WTC11 (cell line): Measurements from ENCODE around the gene SLC38A1. TPM values are rescaled to one million over a fixed set of nuclear protein-coding genes. Genes with fewer than 3 reads are reported as not detected.

ENCODE experiments used
- ATAC-seq: fragments of 200-7000 bp; cut with Tn5 transposase; 2 replicates; pipeline ENCODE4 v1.10.0; 2021; ENCODE audit warnings: mild to moderate bottlenecking, moderate library complexity
- CTCF ChIA-PET: fragments of 300-600 bp; sonication (Branson Sonifier 250); formaldehyde crosslinking; loops from one replicate; lab custom pipeline; 2021; ENCODE audit warnings: antibody characterized with exemption; lab: Charles Lee
- POLR2A ChIA-PET: fragments of 350-600 bp; sonication (Branson Sonifier 250); formaldehyde crosslinking; loops from one replicate; lab custom pipeline; 2021; ENCODE audit warnings: antibody characterized with exemption; lab: Charles Lee
- DNase-seq: peaks from one replicate; pipeline ENCODE4 v3.0.0; 2021; ENCODE audit warnings: low spot score
- H3K27ac Mint-ChIP-seq: 2 replicates; pipeline ENCODE4 v1.8.0; 2021; ENCODE audit warnings: mixed read lengths
- H3K27me3 Mint-ChIP-seq: 2 replicates; pipeline ENCODE4 v1.8.0; 2021; ENCODE audit warnings: low read depth, mild to moderate bottlenecking, moderate library complexity, mixed read lengths
- H3K36me3 Mint-ChIP-seq: 2 replicates; pipeline ENCODE4 v1.8.0; 2021; ENCODE audit warnings: mixed read lengths
- H3K4me1 Mint-ChIP-seq: 2 replicates; pipeline ENCODE4 v1.8.0; 2022; ENCODE audit warnings: mixed read lengths
- H3K4me3 Mint-ChIP-seq: 2 replicates; pipeline ENCODE4 v1.8.0; 2021; ENCODE audit warnings: mild to moderate bottlenecking, moderate library complexity, mixed read lengths
- H3K9me3 Mint-ChIP-seq: 2 replicates; pipeline ENCODE4 v1.8.0; 2021; ENCODE audit warnings: mixed read lengths
- CREM ChIP-seq: sonication (generic); formaldehyde crosslinking; IDR thresholded peaks from 2 replicates; pipeline ENCODE4 v1.8.1; 2022; ENCODE audit warnings: mild to moderate bottlenecking, missing genetic modification reagents, moderate library complexity
- CTCF ChIP-seq: fragments of 200-600 bp; IDR thresholded peaks from 2 replicates; pipeline ENCODE4 v1.8.0; 2022; ENCODE audit warnings: antibody characterized with exemption
- ELF4 ChIP-seq: sonication (generic); formaldehyde crosslinking; IDR thresholded peaks from 2 replicates; pipeline ENCODE4 v1.8.1; 2022; ENCODE audit warnings: low read depth, mild to moderate bottlenecking, moderate library complexity, missing genetic modification reagents
- ETV6 ChIP-seq: sonication (generic); formaldehyde crosslinking; IDR thresholded peaks from 2 replicates; pipeline ENCODE4 v1.8.1; 2022; ENCODE audit warnings: mild to moderate bottlenecking, missing genetic modification reagents
- MXD4 ChIP-seq: fragments of 250-450 bp; sonication (Bioruptor Pico); IDR thresholded peaks from 2 replicates; pipeline ENCODE4 v1.8.0; 2021; ENCODE audit warnings: mild to moderate bottlenecking, moderate library complexity, borderline replicate concordance
- MYBL2 ChIP-seq: sonication (generic); formaldehyde crosslinking; IDR thresholded peaks from 2 replicates; pipeline ENCODE4 v1.8.1; 2023; ENCODE audit warnings: mild to moderate bottlenecking, moderate library complexity, missing genetic modification reagents
- NFYB ChIP-seq: sonication (generic); formaldehyde crosslinking; conservative IDR thresholded peaks from 2 replicates; pipeline ENCODE4 v1.8.0; 2022; ENCODE audit warnings: low read depth, missing genetic modification reagents
- NR1H2 ChIP-seq: sonication (generic); formaldehyde crosslinking; IDR thresholded peaks from 2 replicates; pipeline ENCODE4 v1.9.0; 2021; ENCODE audit warnings: mild to moderate bottlenecking, moderate library complexity, missing genetic modification reagents
- NR2C2 ChIP-seq: sonication (generic); formaldehyde crosslinking; IDR thresholded peaks from 2 replicates; pipeline ENCODE4 v1.8.0; 2022; ENCODE audit warnings: mild to moderate bottlenecking, missing genetic modification reagents
- OVOL2 ChIP-seq: fragments of 250-450 bp; sonication (Bioruptor Pico); IDR thresholded peaks from 2 replicates; pipeline ENCODE4 v1.9.0; 2021; ENCODE audit warnings: mild to moderate bottlenecking, borderline replicate concordance
- RORB ChIP-seq: fragments of 250-450 bp; sonication (Bioruptor Pico); IDR thresholded peaks from 2 replicates; pipeline ENCODE4 v1.9.0; 2021; ENCODE audit warnings: mild to moderate bottlenecking
- SP1 ChIP-seq: sonication (generic); formaldehyde crosslinking; conservative IDR thresholded peaks from 2 replicates; pipeline ENCODE4 v1.8.1; 2022; ENCODE audit warnings: missing genetic modification reagents
- TCF7 ChIP-seq: sonication (generic); formaldehyde crosslinking; IDR thresholded peaks from 2 replicates; pipeline ENCODE4 v1.8.0; 2022; ENCODE audit warnings: mild to moderate bottlenecking, low read depth, missing genetic modification reagents, moderate library complexity
- USF2 ChIP-seq: sonication (generic); formaldehyde crosslinking; IDR thresholded peaks from 2 replicates; pipeline ENCODE4 v1.8.1; 2023; ENCODE audit warnings: mild to moderate bottlenecking, missing genetic modification reagents, moderate library complexity
- ZBTB43 ChIP-seq: sonication (generic); formaldehyde crosslinking; IDR thresholded peaks from 2 replicates; pipeline ENCODE4 v1.8.1; 2023; ENCODE audit warnings: mild to moderate bottlenecking, missing genetic modification reagents
- ZNF232 ChIP-seq: sonication (generic); formaldehyde crosslinking; IDR thresholded peaks from 2 replicates; pipeline ENCODE4 v1.8.0; 2022; ENCODE audit warnings: mild to moderate bottlenecking, missing genetic modification reagents
- ZNF263 ChIP-seq: sonication (generic); formaldehyde crosslinking; IDR thresholded peaks from 2 replicates; pipeline ENCODE4 v1.8.1; 2022; ENCODE audit warnings: low read depth, mild to moderate bottlenecking, moderate library complexity, missing genetic modification reagents
- total RNA-seq: library from RNA; stranded (reverse); gene quantifications from 3 replicates; pipeline ENCODE4 v1.2.3, GENCODE V29; 2021
- TF ChIP-seq, protein P1 (sequence below): sonication (generic); formaldehyde crosslinking; IDR thresholded peaks from 2 replicates; pipeline ENCODE4 v1.8.0; 2022; ENCODE audit warnings: mild to moderate bottlenecking, missing genetic modification reagents
- TF ChIP-seq, protein P2 (sequence below): sonication (generic); formaldehyde crosslinking; IDR thresholded peaks from 2 replicates; pipeline ENCODE4 v1.8.1; 2022; ENCODE audit warnings: low read depth, missing genetic modification reagents, borderline replicate concordance
- TF ChIP-seq, protein P3 (sequence below): fragments of 250-450 bp; sonication (Bioruptor Pico); IDR thresholded peaks from 2 replicates; pipeline ENCODE4 v1.9.0; 2021; ENCODE audit warnings: moderate library complexity, mild to moderate bottlenecking, inconsistent platforms, borderline replicate concordance
- TF ChIP-seq, protein P4 (sequence below): sonication (generic); formaldehyde crosslinking; IDR thresholded peaks from 2 replicates; pipeline ENCODE4 v1.8.0; 2022; ENCODE audit warnings: mild to moderate bottlenecking, missing genetic modification reagents

The SLC38A1 gene
- total RNA-seq, 1 experiment from 2014 or later = 179 TPM

GRCh38 chr12:46260124-46260912, 8.5 kb downstream of the SLC38A1 start (continued):
- TF ChIP-seq NR2C2 (CRISPR knock-in tag) (no peak), ELF4 (CRISPR knock-in tag) (no peak), OVOL2 (no peak)

DNA sequence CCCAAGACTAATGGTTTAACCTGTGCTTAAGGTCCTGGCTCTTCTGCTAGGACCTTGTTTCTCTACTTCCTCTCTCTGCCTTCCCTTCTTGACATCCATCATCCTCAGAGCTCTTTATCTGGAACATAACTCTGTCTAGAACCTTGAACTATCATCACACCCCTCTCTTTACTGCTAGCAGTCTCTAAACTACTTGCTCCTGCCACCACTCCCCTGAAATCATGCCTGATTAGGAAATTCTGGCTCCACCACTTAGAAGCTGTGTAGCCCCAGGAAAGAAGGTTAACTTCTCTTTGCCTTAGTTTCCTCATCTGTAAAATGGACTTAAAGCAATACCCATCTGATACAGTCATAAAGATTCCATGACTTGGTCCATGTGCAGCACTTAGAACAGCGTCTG, 9.1 kb downstream of the SLC38A1 start:
- Mint-ChIP-seq H3K27me3 (no peaks in the 10 kb centered on the region), H3K27ac (no peak overlapping the region)
- TF ChIP-seq ZNF263 (no peak), SP1 (no peak), TCF7 (CRISPR knock-in tag) (no peak)
- TF ChIP-seq, protein P1, sequence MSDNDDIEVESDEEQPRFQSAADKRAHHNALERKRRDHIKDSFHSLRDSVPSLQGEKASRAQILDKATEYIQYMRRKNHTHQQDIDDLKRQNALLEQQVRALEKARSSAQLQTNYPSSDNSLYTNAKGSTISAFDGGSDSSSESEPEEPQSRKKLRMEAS (CRISPR knock-in tag) = no peak
- TF ChIP-seq, all 79 proteins: peak for 0
- DNase-seq (no peak), ATAC-seq (no peak)
- POLR2A ChIA-PET = interaction anchor here (1.0 kb wide), 1 partner anchor 13 kb away, joined by 3 read pairs; no protein-coding TSS in a partner anchor
- CTCF ChIA-PET = no interaction called here
- Mint-ChIP-seq H3K4me3 (no peak overlapping the region), H3K36me3 (peaks cover 15% of the 10 kb centered on the region), H3K4me1 (peaks cover 37% of the 10 kb centered on the region), H3K9me3 (0 out of 2 replicates have a peak, but pooled peaks cover 3% of the 10 kb centered on the region)

DNA sequence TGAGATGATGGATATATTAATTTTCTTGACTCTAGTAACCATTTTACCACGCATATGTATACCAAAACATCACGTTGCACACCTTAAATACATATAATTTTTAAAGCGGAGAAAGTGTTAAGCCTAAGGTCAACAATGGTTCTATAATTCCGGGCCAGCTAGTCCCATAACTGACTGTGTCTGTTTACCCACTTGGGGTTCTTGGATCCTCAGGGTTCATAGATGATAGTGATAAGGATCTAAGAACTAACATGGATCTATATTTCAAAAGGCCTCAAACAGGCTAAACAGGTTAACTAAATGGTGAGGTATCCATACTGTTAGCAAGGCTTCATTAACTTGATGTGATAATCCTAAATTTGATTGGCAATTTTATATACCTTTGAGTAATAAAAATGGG, 9.8 kb downstream of the SLC38A1 start:
- Mint-ChIP-seq H3K36me3 (peaks cover 22% of the 10 kb centered on the region), H3K27me3 (no peaks in the 10 kb centered on the region)
- no peak for ATAC-seq
- CTCF ChIA-PET = no interaction called here
- TF ChIP-seq NFYB (no peak), USF2 (CRISPR knock-in tag) (no peak), ETV6 (CRISPR knock-in tag) (no peak), RORB (CRISPR knock-in tag) (no peak), SP1 (no peak), ZNF232 (CRISPR knock-in tag) (no peak), MYBL2 (no peak), CTCF (no peak)
- TF ChIP-seq, protein P2, sequence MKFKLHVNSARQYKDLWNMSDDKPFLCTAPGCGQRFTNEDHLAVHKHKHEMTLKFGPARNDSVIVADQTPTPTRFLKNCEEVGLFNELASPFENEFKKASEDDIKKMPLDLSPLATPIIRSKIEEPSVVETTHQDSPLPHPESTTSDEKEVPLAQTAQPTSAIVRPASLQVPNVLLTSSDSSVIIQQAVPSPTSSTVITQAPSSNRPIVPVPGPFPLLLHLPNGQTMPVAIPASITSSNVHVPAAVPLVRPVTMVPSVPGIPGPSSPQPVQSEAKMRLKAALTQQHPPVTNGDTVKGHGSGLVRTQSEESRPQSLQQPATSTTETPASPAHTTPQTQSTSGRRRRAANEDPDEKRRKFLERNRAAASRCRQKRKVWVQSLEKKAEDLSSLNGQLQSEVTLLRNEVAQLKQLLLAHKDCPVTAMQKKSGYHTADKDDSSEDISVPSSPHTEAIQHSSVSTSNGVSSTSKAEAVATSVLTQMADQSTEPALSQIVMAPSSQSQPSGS = no peak
- TF ChIP-seq, all 79 proteins: peak for 0
- DNase-seq = no peak
- Mint-ChIP-seq H3K9me3 (peaks cover 6% of the 10 kb centered on the region), H3K4me1 (peaks cover 35% of the 10 kb centered on the region), H3K4me3 (no peak overlapping the region), H3K27ac (no peak overlapping the region)
- POLR2A ChIA-PET = interaction anchor here (1.0 kb wide), 1 partner anchor 13 kb away, joined by 3 read pairs; no protein-coding TSS in a partner anchor

DNA sequence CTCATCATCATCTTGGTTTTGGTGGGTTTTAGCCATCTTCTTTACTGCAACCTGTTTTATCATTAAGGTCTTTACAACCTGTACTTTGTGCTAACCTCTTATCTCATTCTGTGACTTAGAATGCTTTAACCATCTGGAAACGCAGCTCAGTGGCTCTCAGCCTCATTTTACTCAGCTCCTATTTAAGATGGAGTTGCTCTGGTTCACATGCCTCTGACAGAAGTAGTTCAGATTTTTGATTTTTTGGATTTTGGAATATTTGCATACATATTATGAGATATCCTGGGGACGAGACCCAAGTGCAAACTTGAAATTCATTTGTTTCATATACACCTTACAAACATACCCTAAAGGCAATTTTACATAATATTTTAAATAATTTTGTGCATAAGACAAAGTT, 10.7 kb downstream of the SLC38A1 start:
- ATAC-seq (no peak), DNase-seq (no peak)
- H3K27ac Mint-ChIP-seq = peak overlapping the region; percentile 43; the same call in 1 of the 2 replicates
- H3K9me3 Mint-ChIP-seq = peaks cover 7% of the 10 kb centered on the region
- H3K4me3 Mint-ChIP-seq = no peak overlapping the region
- ChIA-PET POLR2A (no interaction called here), CTCF (no interaction called here)
- H3K4me1 Mint-ChIP-seq = peaks cover 25% of the 10 kb centered on the region
- H3K36me3 Mint-ChIP-seq = peaks cover 31% of the 10 kb centered on the region
- H3K27me3 Mint-ChIP-seq = no peaks in the 10 kb centered on the region
- TF ChIP-seq, protein P3, sequence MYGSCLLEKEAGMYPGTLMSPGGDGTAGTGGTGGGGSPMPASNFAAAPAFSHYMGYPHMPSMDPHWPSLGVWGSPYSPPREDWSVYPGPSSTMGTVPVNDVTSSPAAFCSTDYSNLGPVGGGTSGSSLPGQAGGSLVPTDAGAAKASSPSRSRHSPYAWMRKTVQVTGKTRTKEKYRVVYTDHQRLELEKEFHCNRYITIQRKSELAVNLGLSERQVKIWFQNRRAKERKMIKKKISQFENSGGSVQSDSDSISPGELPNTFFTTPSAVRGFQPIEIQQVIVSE (CRISPR knock-in tag) = no peak
- no peak for TF ChIP-seq CREM (CRISPR knock-in tag)
- TF ChIP-seq, protein P4, sequence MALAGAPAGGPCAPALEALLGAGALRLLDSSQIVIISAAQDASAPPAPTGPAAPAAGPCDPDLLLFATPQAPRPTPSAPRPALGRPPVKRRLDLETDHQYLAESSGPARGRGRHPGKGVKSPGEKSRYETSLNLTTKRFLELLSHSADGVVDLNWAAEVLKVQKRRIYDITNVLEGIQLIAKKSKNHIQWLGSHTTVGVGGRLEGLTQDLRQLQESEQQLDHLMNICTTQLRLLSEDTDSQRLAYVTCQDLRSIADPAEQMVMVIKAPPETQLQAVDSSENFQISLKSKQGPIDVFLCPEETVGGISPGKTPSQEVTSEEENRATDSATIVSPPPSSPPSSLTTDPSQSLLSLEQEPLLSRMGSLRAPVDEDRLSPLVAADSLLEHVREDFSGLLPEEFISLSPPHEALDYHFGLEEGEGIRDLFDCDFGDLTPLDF (CRISPR knock-in tag) = no peak
- no peak for TF ChIP-seq ZNF263
- no peak for TF ChIP-seq NR1H2 (CRISPR knock-in tag)
- no peak for TF ChIP-seq CTCF
- no peak for TF ChIP-seq ZBTB43 (CRISPR knock-in tag)
- TF ChIP-seq MXD4 (CRISPR knock-in tag) = no peak
